Progenitor cell of endocrine pancreas (in vitro differentiated cells): ENCODE data around the gene ENKUR. TPM values are rescaled to one million over a fixed set of nuclear protein-coding genes. Genes with fewer than 3 reads are reported as not detected.

Source experiments
- DNase-seq: peaks from one replicate; pipeline ENCODE4 v3.0.0; 2021; ENCODE audit warnings: low spot score; ENCODE audit not compliant: unreplicated experiment
- H3K27ac Mint-ChIP-seq: 2 replicates; pipeline ENCODE4 v1.8.0; 2021; ENCODE audit warnings: mild to moderate bottlenecking, moderate library complexity, mixed read lengths
- H3K27me3 Mint-ChIP-seq: 2 replicates; pipeline ENCODE4 v1.8.0; 2021; ENCODE audit warnings: mixed read lengths
- H3K36me3 Mint-ChIP-seq: 2 replicates; pipeline ENCODE4 v1.8.0; 2022; ENCODE audit warnings: mixed read lengths; ENCODE audit not compliant: insufficient read depth
- H3K4me1 Mint-ChIP-seq: 2 replicates; pipeline ENCODE4 v1.8.0; 2021; ENCODE audit warnings: low read depth, mixed read lengths
- H3K4me3 Mint-ChIP-seq: 2 replicates; pipeline ENCODE4 v1.8.0; 2021; ENCODE audit warnings: low read depth, mild to moderate bottlenecking, moderate library complexity, mixed read lengths
- H3K9me3 Mint-ChIP-seq: 2 replicates; pipeline ENCODE4 v1.8.0; 2021; ENCODE audit warnings: low read depth, mixed read lengths
- CTCF ChIP-seq: fragments of 200-600 bp; sonication (generic); IDR thresholded peaks from one replicate; pipeline ENCODE4 v1.5.0; 2021; ENCODE audit warnings: antibody characterized with exemption, mild to moderate bottlenecking; ENCODE audit not compliant: unreplicated experiment
- total RNA-seq: library from RNA; stranded (reverse); gene quantifications from 2 replicates; pipeline ENCODE4 v1.2.1, GENCODE V29; 2021

ENKUR gene
- total RNA-seq, 1 donor from 2014 or later = 0.46 TPM

DNA sequence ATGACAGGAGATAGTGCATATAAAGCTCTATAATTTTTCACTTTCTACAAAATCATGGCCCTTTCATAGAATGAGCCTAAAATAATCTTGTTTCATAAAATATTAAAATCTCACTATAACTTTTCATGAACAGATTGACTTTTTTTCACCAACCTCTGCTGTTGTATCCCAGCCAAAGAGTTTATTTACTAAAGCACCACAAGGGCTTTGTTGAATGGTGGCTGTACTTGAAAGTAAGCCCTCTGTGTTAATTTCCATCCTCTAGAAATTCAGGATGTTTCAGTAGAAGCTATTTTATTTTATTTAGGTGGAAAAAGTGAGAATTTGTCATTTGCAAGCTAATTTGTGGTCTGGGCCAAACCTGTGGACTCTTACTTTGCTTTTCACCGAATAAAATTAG lies 30.7 kb upstream of the ENKUR start:
- Mint-ChIP-seq H3K27me3 (peaks cover 6% of the 10 kb centered on the region), H3K4me3 (no peak overlapping the region), H3K36me3 (no peaks in the 10 kb centered on the region), H3K27ac (no peak overlapping the region), H3K4me1 (peaks cover 2% of the 10 kb centered on the region), H3K9me3 (peaks cover 13% of the 10 kb centered on the region)
- no peak for TF ChIP-seq CTCF
- DNase-seq = no peak

DNA sequence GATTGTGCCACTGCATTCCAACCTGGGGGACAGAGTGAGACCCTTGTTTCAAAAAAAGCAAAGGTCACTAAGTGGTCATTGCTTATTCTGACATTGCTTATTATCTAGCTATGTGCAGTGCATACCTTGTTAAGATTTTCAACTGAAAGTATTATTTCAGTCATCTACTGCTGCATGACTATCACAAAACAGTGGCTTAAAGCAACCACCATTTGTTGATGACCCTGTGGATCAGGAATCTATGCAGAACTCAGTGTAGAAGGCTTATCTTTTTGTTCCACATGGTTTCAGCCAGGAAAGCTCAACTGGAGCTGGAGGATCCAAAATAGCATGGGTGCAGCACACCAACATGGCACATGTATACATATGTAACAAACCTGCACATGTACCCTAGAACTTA lies 23.6 kb upstream of the ENKUR start:
- Mint-ChIP-seq H3K27me3 (no peaks in the 10 kb centered on the region), H3K36me3 (no peaks in the 10 kb centered on the region), H3K4me3 (no peak overlapping the region), H3K27ac (no peak overlapping the region), H3K4me1 (peaks cover 33% of the 10 kb centered on the region), H3K9me3 (no peaks in the 10 kb centered on the region)
- no peak for DNase-seq
- TF ChIP-seq CTCF = no peak

- DNase-seq = no peak
- Mint-ChIP-seq H3K27ac (no peak overlapping the region), H3K9me3 (no peaks in the 10 kb centered on the region), H3K4me3 (no peak overlapping the region), H3K36me3 (no peaks in the 10 kb centered on the region), H3K27me3 (no peaks in the 10 kb centered on the region), H3K4me1 (peaks cover 33% of the 10 kb centered on the region)
- TF ChIP-seq CTCF = no peak
These were observed 22.4 kb upstream of the ENKUR start for GRCh38 chr10:25038325-25038724.

DNA sequence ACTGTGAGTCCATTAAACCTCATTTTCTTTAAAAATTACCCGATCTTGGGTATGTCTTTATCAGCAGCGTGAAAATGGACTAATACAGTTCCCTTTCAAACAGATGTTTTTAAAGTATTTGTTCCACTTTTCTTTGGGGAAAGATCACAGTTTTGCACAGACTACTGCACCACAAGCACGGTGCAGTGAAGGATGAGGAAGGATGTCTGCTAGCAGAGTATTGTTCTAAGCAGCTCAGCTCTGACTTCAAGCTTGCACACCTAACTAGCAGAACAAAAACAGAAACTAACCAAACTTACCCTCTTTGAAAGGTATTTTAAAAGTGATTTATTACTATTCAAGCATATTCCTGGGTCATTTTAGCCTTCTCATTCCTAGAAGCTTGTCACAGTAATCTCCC lies 20.4 kb upstream of the ENKUR start:
- TF ChIP-seq CTCF = no peak
- H3K27me3 Mint-ChIP-seq = no peaks in the 10 kb centered on the region
- H3K27ac Mint-ChIP-seq = peak overlapping the region; percentile 18
- H3K9me3 Mint-ChIP-seq = no peaks in the 10 kb centered on the region
- no peak overlapping the region for H3K4me3 Mint-ChIP-seq
- H3K36me3 Mint-ChIP-seq = no peaks in the 10 kb centered on the region
- no peak for DNase-seq
- H3K4me1 Mint-ChIP-seq = peaks cover 31% of the 10 kb centered on the region

DNA sequence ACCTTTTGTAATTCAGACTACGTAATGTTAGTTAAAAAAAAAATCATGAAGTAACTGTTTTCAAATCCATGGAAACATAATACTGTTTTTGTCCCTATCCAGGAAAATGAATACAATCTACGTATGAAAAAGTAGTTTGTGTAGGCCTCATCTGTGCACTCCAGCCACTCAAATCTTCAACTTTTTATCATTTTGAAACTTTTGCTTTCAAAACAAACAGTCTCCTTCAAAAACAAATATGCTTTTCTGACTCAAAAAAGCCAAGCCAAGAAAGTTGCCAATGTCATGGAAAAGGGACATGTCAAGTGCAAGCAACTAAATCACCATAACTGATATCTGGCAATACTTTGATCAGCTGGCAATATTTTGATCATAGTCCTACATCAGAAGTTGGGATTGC lies 13.6 kb upstream of the ENKUR start:
- TF ChIP-seq CTCF = no peak
- H3K27ac Mint-ChIP-seq = no peak overlapping the region
- no peaks in the 10 kb centered on the region for H3K36me3 Mint-ChIP-seq
- H3K4me3 Mint-ChIP-seq = no peak overlapping the region
- H3K9me3 Mint-ChIP-seq = peaks cover 6% of the 10 kb centered on the region
- no peak for DNase-seq
- no peaks in the 10 kb centered on the region for H3K27me3 Mint-ChIP-seq
- peaks cover 7% of the 10 kb centered on the region for H3K4me1 Mint-ChIP-seq
